SHP77 (cell line): Measurements from ENCODE around the gene RHOT2.
"Not testable (repeated sequence)": the region's sequence is repeated elsewhere in the genome, so short reads cannot be mapped to it uniquely, and the experiment has no call there.

Experiments
- DNase-seq, 2 experiments: peaks; one replicate each; lab custom pipeline; 2025; lab: John Stamatoyannopoulos, UW

The RHOT2 gene

GRCh38 chr16:681746-682427 lies 14.0 kb downstream of the RHOT2 start:
- DNase-seq = no peak

DNA sequence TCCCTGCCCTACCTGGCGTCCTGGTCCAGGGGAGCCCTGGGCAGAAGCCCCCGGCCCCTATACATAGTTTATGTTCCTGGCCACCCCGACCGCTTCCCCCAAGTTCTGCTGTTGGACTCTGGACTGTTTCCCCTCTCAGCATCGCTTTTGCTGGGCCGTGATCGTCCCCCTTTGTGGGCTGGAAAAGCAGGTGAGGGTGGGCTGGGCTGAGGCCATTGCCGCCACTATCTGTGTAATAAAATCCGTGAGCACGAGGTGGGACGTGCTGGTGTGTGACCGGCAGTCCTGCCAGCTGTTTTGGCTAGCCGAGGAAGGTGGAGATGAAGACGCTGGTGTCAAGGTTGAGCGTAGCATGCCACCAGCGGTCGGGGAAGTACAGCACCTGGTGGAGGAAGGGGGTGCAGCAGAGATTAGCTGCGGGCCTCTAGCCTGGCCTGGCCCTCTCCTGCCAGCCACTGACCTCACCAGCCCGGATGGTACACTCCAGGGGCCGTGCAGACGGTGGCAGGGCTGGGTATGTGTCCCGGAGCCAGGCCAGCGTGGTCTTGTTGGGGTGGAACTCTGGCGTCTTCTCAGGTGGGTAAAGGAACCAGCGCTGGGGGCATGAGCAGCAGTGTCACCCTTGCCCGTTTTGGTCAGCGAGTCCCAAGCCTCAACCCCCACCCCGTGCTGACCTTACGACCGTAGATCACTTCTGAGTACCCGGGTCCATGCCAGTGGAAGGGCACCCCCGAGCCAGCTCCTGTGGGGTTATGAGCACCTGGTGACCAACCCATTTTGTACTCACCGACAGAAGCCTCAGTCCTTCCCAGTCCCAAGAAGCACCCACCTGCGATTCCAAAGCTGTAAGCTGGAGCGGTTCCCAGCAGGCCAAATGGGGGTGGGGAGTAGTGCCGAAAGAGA lies 14.8 kb downstream of the RHOT2 start:
- no peak for DNase-seq

- no peak for DNase-seq
These were observed 15.6 kb downstream of the RHOT2 start for GRCh38 chr16:683396-684070.

- DNase-seq = peak; percentile 90 to 97
These were observed 16.3 kb downstream of the RHOT2 start, which contains the start of gene JMJD8 for GRCh38 chr16:684071-684794. TSS of gene JMJD8 (minus strand) at chr16:684334. CDS start at chr16:684319, 15 bp downstream.

GRCh38 chr16:684961-685696 lies 17.2 kb downstream of the RHOT2 start:
- peak; percentile 71 to 86 for DNase-seq

DNA sequence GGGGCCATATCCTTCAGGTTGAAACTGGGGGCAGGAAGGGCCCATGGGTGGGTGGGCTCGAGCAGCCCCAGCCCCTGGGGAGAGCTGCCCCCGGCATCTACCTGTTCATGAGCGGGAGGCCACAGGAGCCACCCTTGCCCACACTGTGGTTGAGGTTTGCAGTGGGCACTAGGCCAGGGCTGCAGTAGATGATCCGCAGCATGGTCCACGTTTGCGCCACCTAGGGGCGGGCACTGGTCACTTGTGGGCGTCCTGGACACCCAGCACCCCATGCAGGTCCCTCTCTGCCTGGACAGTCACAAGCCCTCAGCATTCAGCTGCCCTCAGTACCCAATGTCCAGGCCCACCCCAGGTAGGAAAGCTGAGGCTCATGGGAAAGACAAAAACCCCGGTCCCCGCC lies 18.0 kb downstream of the RHOT2 start:
- peak in 1 of 2 experiments; percentile 66 for DNase-seq

GRCh38 chr16:686459-687260 lies 18.7 kb downstream of the RHOT2 start:
- DNase-seq = no peak

DNA sequence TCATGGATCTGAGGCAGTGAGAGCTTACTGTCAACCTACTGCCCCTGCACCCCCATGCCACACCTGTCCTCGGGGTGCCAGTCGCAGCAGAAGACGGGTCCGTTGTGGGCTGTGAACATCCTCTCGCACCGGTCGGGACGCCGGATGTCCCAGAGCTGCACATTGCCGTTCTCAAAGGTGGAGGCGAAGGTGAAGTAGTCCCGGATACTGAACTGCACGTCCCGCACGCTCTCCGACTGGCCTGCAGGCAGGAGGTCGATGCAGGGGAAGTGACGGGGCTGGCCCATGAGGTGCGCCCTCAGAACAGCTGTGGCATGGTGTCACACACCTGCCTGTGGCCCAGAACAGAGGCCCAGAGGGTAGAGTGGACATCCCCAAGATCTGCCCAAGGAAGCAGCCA lies 19.6 kb downstream of the RHOT2 start:
- no peak for DNase-seq

DNA sequence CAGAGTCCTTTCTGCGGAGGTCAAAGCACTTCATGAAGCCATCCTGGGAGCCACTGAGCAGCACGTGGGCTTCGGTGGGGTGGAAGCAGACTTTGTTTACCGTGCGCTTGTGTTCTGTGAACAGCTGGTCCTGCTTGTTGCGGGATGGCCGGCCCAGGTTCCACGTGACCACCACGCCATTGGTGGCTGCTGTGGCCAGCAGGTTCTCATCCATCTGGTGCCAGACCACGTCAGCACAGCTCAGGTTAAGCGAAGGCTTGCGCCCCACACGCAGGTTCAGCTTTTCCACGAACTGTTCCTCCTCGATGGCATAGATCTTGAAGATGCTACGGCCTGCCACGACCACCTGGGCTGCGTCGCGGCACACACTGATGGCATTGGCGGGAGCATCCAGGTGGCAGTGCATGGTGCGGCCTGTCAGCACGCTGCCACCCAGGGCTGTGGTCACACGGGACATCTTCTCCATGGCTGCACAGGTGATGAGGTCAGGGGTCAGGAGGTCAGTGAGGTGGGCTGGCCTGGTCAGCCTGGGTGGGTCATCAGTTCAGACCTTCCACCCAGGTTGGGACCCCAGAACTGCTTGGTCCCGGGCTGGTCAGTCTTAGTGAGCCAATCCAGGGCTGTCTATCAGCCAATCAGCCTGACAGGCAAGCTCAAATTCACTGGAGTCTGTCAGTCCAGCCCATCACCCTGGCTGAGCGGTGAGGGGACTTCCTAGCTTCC lies 21.4 kb downstream of the RHOT2 start:
- DNase-seq = no peak

- DNase-seq = not testable (repeated sequence)
These were observed 23.3 kb downstream of the RHOT2 start for GRCh38 chr16:691242-691641.

DNA sequence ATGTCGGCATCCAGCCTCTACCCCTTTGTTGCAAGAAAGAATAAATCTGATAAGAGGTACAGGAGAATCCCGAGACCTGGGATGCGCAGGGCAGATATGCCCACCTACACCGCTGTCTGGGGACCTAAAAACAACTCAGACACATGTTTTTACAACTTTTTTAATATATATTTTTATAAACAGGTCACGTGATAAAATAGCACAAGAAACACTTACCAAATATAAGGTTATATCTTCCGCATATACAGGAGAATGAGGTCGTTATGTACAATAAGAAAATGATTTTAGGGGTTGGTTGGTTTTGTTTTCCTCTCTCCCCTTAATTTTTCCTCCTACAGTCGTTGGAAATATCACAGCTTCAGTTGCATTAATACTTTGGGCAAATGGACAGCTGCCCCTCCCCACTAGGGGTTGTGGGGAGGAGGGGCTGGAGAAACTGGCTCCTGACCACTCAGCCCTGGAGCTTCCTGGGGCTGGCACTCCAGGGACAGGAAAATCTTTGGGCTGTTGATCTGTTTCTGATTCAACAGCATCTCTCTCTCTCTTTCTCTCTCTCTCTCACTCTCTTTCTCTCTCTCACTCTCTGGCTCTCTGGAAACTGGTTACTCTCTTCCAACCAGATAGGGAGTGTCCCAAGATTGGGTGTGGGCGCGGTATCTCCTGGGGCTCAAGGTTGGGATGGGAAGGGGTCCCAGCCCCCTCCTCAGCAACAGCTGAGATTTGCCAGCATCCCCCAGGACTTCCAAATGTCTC lies 24.6 kb downstream of the RHOT2 start:
- no peak for DNase-seq

DNA sequence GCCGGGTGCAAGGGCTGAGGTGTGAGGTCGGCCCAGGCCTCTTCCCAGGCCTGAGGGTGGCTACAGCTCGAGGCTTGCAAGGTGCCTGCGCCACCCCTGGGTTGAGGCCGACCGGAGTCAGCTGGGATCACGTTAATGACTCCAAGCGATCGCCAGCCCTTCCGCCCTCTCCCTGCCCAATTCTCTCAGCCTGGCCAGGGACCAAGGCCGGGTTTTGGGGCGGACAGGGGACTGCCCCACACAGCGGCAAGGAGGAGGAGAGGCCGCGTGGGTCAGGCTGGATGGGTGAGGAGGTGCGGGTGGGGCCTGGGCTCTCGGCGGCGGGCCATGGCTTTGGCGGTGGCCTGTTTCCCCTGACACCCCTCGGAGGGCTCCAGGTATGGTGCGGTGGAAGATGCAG lies 25.4 kb downstream of the RHOT2 start:
- DNase-seq = no peak

DNA sequence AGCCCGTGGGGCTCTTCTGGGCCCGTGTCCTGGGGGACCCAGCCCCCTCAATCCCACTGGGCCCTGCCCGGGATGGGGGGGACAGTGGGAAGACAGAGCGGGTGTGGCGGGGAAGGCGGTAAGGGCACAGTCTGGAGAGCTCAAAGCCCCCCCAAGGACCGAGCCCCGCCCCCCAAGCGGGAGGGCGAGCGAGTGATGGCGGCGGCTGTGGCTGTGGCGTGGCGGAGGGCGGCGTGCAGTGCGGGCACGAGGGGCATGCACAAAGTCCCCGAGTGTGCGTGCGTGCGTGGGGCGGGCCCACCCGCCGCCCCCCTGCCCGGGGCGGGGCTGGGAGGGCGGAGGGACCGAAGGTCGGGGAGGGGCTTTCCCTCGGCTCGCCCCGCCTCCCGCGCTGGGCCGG lies 25.8 kb downstream of the RHOT2 start:
- DNase-seq = no peak

- DNase-seq = no peak
These were observed 26.4 kb downstream of the RHOT2 start for GRCh38 chr16:694187-694862.

DNA sequence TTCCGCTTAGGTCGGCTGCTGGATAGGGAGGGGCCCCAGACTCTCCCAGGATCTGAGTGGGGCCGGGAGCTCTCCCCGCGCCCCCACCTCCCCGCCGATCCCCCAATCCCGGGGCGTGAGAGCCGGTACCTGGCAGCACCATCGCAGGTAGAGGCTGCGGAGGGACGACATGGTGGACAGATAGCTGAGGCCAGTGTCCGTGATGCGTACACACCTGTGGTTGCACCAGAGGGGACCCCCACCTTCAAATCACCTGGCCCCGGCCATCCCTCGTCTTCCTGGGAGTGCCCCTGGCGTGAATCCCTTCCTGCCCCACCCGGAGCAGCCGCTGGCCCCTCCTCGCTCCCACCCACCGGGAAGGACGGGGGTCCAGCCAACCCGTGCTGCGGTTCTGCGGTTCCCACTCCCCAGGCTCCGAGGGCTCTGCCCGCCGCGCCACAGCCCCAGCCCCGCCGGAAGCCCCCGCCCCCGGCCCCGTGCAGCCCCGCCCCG lies 27.0 kb downstream of the RHOT2 start:
- no peak for DNase-seq

DNA sequence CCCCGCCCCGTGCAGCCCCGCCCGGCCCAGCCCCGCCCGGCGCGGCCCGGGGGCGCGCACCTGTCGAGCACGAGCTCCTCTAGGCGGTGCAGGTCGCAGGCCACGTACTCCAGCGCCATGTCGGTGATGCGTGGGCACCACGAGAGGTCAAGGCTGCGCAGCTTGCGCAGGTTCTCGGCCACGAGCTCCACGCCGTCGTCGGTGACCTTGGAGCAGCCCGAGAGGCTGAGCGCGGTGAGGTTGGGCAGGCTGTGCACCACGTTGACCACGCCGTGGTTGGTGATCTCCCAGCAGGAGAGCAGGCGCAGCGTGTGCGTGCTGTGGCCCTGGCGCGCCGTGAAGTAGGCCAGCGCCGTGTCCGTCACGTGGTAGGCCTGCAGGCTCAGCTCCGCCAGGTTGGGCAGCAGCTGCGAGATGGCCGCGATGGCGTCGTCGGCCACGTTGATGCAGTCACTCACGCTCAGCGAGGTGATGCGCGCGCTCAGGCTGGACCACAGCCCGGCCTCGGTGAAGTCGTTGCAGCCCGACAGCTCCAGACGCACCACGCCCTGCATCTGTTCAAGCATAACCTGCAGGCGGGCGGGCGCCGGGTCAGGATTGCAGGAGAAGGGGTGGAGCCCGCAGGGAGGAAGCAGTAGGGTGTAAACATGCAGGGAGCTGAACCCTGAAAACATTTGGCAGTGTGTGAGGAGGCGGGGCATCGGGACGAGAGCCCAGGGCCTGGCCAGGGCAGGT lies 27.6 kb downstream of the RHOT2 start:
- peak; percentile 79 to 89 for DNase-seq

GRCh38 chr16:698911-699671 lies 31.2 kb downstream of the RHOT2 start:
- no peak for DNase-seq
